ENCODE results near the gene ZNF283. TPM values are rescaled to one million over a fixed set of nuclear protein-coding genes. Genes with fewer than 3 reads are reported as not detected.

ZNF283 gene
- total and polyA plus RNA-seq, 9 of the 15 experiments (the other 6 are each of a cell fraction or from before 2014, with no cell fraction given) = 6.0 to 19.5 (median 9.8) TPM

GRCh38 chr19:43784981-43785808 is 41.9 kb upstream of the ZNF283 start (continued):
- TF ChIP-seq MITF (IDR thresholded peaks at IDR 0.05) (no peak), TFE3 (CRISPR knock-in tag; IDR thresholded peaks at IDR 0.05) (peak; percentile 2; the same call in 1 of the 2 replicates), ZBTB17 (CRISPR knock-in tag; IDR thresholded peaks at IDR 0.05) (peak; percentile 63), ADNP (tag; IDR thresholded peaks at IDR 0.05) (no peak; the same call in 1 of the 2 replicates), ZBTB34 (CRISPR knock-in tag; IDR thresholded peaks at IDR 0.05) (no peak), ZNF778 (CRISPR knock-in tag; IDR thresholded peaks at IDR 0.05) (no peak), ZNF79 (CRISPR knock-in tag; IDR thresholded peaks at IDR 0.05; ENCODE audit: low read depth) (no peak), TEAD1 (CRISPR knock-in tag; IDR thresholded peaks at IDR 0.05) (no peak), RFX7 (CRISPR knock-in tag; IDR thresholded peaks at IDR 0.05) (no peak), RUNX1 (IDR thresholded peaks at IDR 0.05; ENCODE audit: low read depth) (no peak), ZNF77 (CRISPR knock-in tag; IDR thresholded peaks at IDR 0.05) (no peak), NUFIP1 (IDR thresholded peaks at IDR 0.05; ENCODE audit: partially characterized antibody) (peak; percentile 61), ZNF707 (CRISPR knock-in tag; conservative IDR thresholded peaks at IDR 0.05) (no peak), ZBTB2 (IDR thresholded peaks at IDR 0.05) (no peak), THRAP3 (IDR thresholded peaks at IDR 0.05; ENCODE audit: borderline replicate concordance) (no peak), CTCF (IDR thresholded peaks at IDR 0.05 in 2 of 3, conservative IDR thresholded peaks at IDR 0.05 in 1 of 3; ENCODE audit: insufficient read depth in 2 of 3, low read depth in 1 of 3, low read length in 3 of 3) (peak; percentile 97 to 99 (median 98)), NR2C2 (CRISPR knock-in tag; IDR thresholded peaks at IDR 0.05) (0 out of 2 replicates have a peak, but pooled peaks have one; percentile 50), NR2C2 (tag; IDR thresholded peaks at IDR 0.05) (peak; percentile 94), HNRNPLL (IDR thresholded peaks at IDR 0.05; ENCODE audit: low read depth, low read length, poor library complexity, severe bottlenecking) (no peak)

All from K562 (cell line).